HG03457 (cell line): Measurements from ENCODE around the gene CRTAP.
"Not testable (repeated sequence)": the region's sequence is repeated elsewhere in the genome, so short reads cannot be mapped to it uniquely, and the experiment has no call there.

Source experiments
- ATAC-seq: cut with Tn5 transposase; IDR thresholded peaks from one replicate; pipeline ENCODE4 v1.9.1; 2021; ENCODE audit warnings: moderate number of reproducible peaks; ENCODE audit not compliant: unreplicated experiment

The CRTAP gene

DNA sequence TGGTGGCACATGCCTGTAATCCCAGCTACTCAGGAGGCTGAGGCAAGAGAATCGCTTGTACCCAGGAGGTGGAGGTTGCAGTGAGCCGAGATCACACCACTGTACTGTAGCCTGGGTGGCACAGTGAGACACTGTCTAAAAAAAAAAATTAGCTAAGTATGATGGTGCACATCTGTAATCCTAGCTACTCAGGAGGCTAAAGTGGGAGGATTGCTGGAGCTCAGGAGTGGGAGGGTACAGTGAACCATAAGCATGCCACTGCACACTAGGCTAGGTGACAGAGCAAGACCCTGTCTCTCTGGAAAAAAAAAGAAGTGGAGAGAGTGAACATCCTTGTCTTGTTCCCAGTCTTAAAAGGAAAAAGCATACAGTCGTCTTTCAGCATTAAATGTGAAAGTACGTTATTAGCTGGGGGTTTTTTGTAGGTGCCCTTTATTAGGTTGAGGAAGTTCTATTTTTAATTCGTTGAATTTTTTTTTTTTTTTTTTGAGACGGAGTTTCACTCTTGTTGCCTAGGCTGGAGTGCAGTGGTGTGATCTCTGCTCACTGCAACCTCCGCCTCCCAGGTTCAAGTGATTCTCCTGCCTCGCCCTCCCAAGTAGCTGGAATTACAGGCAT, 25.3 kb downstream of the CRTAP start:
- ATAC-seq: not testable (repeated sequence)

DNA sequence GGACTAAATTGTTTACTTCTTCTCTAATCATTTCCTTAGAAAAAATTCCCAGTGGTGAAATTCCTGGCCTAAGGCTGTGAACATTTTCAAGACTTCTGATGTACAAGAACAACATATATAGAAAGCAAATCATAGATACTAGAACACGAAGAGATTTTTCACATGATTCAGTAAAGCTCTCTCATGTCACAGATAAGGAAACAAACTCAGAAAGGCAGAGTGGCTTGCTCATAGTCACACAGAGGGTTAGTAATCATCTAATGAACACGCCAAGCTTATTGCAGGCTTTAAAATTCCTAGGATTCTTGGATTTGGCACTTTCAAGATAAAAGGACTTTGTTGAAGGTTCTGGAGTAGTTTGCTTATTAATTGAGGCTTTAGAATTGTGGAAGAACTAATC, 26.2 kb downstream of the CRTAP start:
- no peak for ATAC-seq

DNA sequence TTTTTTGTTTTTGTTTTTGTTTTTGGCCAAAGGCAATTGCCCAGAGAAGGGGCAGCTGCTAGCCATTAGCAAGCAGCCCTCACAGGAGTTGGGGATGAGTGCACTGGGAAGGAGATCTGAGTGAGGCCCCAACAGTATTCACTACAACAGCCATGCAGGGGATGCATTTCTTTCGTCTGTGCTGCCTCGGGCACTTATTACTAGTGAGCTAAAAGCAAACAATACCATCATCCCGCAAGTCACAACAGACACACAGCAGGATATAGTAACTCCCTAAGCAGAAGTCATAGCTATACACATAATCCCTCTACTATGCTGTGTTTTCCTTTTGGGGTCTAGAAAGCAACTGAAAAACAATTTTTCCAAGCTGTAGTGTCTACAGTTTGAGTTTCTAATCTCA, 27.2 kb downstream of the CRTAP start:
- no peak for ATAC-seq

DNA sequence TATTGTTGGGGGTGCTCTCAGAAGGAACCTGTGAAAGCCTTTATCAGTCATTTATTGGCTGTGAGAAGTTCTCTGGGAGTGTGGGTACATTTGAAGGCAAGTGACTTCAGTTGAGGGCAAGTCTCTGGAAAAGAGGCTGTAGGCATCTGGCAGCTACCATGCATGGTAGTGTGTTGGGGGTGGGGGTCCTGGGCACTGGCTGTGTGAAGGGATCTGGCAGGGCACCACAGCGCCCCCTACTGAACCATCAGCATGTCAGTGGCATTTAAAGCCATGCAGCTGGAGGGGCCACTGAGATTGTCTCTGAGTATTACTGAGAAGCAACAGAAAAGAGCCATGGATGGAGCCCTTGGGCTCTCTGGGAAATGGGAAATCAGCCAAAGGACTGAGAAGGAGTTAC, 30.6 kb downstream of the CRTAP start:
- no peak for ATAC-seq

DNA sequence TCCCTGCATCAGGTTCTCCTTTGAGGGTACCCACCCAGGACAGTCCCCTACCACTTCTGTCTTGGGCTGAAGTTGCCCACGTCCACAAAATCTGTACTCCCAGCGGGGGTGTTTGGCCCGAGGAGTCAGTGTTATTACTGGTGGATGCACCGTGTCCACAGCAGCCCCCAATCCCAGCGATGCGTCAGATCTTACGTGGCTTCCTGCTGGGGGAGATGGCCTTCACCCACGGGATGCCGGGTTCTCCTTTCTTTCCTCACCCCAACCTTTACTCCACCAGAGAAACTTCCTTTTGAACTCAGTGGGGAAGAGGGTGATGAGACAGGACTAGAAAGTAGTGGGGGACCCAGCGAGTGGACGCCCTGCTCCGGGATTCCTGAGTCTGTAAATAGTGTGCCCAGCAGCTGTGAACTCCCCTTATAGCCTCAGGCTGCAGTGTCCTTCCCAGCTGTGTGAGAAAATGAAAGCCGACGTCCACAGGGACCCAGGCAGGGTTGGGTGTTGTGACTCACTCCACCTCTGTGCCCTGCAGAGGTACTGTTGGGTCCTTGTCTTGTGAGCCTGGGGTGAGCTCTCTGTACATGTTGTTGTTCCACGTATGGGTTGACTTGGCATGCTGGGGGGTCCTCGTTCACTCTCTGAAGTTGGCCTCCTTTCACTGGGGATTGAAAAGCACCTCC, 31.5 kb downstream of the CRTAP start:
- ATAC-seq: no peak

DNA sequence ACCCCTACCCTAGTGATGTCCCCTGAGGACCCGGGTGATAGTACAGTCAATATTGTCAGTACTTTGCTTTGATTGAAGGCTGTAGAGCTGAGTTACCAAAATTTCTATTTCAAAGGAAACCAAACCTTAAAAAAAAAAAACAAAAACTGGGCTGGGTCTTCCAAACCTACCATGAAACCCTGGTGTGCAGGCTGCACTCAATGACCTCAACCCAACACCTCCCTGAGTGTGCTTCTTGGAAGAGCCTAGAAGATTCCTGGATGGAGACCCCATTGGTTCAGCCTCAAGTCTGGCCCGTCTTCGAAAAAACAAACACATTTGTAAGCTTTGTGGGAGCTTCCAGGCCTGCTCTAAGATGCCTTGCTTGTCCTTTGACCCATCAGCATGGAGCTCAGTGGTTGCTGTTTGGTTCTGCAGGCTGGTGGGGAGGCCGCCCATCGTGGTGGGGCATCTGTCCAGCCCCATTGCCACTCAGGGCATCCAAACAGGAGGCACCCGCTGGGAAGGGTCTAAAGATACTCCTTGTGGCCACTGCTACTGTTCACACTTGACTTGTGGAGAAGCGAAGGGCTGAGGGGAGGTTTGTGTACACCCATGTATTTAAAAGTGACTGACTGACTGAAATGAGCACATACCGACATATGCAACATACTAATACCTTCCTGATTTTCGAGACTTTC, 32.2 kb downstream of the CRTAP start:
- ATAC-seq: no peak

DNA sequence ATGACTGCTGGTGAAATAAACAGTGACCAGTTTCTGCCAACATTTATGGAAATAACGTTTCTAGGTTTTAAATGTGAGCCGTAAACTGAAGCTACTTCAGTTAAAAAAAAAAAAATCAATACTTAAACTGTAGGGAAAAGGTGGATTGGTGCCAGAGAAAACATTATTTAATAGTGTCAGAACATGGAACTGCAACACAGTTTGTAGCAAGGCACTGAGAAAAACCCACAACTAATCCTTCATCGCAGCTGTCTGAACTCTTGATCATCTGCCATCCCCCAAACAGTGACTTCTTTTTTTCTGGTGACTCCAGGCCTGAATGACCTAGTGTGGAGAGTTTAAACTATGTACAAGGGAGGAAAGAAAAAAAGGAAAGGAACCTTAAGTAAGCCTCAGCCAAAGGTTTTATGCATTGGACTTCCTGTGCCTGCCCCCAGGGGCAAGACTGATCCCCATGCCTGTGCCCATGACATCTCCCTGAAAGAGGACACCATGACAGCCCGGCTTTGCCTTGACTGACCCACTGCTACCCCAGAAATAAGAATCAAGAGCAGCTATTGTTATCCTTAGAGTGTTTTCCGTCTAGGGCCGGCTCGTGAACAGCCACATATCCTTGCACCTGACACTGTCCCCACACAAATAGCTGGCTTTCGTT, 33.1 kb downstream of the CRTAP start:
- ATAC-seq: no peak

DNA sequence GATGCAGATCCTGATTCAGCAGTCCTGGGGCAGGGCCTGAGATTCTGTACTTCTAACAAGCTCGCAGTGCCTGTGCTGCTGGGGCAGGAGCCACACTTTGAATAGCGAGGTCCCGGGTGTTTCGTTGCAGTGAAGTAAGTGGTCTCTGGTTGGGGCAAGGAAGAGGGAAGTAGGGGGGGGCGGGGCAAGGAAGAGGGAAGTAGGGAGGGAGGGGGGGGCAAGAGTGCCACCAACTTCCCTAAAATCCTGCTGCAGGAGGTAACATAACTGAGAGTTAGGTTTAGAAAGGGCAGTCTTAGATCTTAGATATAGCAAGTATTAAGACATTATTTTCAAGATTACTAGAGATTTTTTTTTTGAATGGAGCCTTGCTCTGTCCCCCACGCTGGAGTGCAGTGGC, 35.5 kb downstream of the CRTAP start:
- ATAC-seq: no peak

DNA sequence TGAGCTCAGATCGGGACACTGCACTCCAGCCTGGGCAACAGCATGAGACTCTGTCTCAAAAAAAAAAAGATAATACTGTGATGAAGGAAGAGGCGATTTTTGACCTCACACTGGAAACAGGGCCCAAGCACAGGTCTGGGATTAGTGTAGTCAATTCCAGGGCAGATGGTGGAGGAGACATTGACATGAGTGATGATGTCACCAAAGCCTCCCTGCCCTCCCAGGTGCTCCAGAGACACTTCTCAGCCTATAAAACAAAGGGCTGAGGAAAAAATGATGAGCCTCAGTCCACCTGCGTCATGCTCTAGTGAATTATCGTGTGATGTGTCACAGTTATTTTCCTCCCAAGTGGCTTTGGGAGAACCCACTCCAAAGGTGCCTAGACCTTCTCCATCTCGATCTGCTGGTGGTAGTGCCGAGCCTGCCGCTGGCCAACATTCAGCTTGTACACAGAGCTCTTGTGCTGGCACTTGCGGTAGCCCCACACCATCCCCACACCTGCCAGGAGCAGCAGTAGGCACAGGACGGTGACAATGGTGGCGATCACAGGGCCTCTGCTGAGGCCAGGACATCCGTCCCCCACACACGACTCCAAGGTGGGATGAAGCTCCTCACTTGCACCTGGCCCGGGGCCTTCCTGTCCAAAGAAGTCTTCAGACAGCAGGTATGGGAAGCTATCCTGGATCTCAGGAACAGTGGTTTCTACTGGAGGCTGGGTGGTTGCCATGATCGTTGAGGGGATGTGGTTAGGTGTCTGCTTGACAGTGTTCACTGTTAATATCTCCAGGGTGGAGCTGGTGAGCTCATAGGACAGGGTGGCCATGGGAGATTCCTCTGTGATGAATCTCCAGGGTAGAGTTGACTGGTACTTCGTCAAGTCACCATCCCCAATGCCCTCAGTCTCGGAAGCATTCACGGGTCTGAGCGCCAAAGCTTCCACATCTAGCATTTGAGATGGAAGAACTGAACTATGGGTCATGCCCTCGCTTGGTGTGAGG, 38.8 kb downstream of the CRTAP start:
- ATAC-seq: no peak

DNA sequence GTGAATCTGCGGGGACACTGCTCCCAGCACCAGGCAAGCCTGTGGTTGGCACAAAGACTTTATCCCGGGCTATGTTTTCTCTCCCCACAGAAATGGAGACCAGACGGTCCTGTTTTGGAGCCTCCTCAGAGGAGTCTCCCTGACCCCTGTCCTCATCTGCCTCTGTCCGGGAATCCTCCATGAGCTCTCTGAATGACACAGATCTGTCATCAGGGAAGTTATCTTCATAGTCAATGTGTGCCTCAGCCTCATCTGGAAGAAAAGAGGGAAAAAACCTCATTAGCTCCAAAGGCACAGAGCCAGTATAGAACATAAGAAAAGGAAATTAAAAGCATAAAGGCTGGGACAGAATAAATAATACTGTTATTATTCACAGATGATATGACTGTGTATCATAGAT, 40.0 kb downstream of the CRTAP start:
- ATAC-seq: no peak

DNA sequence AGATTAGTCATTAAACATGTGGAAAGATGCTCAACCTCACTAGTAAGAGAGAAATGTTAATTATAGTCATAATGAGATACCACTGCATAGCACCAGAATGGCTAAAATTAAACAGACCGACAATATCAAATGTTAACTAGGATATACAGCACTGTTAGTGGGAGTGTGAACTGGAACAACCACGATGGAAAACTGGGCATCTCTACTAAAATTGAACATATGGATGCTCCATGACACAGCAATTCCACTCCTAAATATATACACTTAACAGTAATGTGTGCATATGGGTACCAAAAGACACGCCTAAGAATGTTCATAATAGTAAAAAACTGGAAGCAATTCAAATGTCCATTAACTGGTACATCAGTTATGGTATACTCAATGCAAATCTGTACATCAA, 41.5 kb downstream of the CRTAP start:
- no peak for ATAC-seq

DNA sequence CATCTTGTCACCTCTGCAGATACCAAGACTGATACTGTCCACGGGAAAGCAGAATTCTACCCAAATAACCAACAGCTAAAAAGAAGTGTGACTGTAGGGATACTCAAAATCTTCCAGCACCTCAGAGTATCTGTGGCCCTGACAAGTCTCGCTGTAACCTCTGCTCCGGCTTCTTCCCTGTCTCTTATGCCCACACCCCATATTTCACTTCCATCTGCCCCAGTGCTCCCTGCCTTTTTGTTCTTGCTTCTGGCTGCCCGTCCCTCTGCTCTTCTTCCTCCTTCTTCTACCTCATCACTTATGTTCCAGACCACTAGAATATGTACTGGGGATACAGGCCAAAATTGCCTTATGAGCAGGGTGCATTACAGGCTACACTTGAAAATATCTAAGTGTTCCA, 45.4 kb downstream of the CRTAP start:
- no peak for ATAC-seq

DNA sequence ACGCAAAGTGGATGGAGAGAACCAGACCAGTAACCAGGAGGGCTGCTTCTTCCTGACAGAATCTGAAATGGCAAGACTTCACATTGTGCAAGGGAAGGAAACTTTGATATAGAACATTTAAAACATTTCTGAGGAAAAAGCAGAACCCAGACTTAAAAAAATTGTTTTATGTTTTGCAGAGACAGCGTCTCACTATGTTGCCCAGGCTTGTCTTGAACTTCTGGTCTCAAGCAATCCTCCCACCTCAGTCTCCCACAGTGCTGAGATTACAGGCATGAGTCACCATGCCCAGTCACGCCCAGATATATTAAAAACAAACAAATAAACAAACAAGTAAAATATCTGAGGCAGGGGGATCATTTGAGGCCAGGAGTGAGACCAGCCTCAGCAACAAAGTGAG, 46.2 kb downstream of the CRTAP start:
- no peak for ATAC-seq

DNA sequence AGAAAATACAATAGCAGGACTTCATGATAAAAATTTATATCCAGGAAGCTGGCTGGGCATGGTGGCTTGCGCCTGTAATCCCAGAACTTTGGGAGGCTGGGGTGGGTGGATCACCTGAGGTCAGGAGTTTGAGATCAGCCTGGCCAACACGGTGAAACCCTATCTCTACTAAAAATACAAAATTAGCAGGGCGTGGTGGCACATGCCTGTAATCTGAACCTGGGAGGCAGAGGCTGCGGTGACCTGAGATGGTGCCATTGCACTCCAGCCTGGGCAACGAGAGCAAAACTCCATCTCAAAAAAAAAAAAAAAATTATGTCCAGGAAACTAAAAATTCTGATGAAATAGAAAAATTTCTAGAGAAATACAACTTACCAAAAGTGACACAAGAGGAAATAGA, 48.8 kb downstream of the CRTAP start:
- not testable (repeated sequence) for ATAC-seq

DNA sequence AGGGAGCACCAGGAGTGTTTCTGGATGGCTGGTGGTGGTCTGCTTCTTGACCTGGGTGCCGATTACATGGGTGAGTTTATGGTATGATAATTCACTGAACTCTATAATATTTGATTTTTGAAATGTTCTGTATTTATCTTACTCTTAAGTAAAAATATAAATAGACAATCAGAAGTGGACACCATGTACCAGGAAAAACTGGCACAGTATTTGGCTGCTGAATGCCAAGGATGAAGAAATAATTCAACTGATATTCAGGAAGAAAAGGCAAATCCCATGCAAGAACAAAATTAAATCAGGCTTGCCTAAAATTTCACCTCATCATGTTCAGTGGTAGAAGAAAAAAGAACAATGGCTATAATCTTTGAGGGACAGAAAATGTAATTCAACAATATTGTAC, 51.6 kb downstream of the CRTAP start:
- no peak for ATAC-seq

DNA sequence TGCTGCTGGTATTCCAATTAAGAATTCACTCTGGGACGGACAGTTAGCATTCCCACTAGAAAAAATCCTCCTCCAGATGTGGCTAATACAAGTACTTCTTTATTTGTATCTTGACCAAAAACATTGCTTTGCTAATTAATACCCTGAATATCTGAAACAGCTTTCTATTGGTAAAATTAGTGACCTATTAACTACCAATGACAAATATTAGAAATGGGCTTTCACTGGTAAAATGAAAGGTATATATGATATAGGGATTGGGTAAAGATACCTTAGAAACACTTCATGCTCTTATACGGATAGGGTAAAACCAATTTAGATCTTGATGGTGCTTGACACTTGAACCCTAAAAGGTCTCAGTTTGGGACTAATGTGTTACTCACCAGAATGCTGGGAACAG, 52.3 kb downstream of the CRTAP start:
- ATAC-seq: no peak

DNA sequence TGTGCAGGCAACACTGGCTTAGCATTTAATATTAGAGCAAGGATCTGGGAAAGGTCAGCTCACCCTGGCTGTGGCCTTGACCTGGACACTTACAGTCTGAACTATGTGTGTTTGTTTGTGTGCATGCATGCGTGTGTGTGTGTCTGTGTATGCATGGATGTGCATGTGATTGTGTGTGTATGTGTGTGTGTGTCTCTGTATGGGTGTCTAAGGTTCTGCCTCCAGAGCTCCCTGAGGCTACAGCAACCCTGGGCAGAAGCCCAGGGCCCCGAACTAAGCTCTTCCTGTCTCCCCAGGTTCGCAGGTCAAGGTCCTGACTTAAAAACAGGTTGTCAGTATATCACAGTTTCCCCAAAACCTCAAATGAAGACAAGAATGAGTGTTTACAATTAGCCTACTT, 53.5 kb downstream of the CRTAP start:
- no peak for ATAC-seq

DNA sequence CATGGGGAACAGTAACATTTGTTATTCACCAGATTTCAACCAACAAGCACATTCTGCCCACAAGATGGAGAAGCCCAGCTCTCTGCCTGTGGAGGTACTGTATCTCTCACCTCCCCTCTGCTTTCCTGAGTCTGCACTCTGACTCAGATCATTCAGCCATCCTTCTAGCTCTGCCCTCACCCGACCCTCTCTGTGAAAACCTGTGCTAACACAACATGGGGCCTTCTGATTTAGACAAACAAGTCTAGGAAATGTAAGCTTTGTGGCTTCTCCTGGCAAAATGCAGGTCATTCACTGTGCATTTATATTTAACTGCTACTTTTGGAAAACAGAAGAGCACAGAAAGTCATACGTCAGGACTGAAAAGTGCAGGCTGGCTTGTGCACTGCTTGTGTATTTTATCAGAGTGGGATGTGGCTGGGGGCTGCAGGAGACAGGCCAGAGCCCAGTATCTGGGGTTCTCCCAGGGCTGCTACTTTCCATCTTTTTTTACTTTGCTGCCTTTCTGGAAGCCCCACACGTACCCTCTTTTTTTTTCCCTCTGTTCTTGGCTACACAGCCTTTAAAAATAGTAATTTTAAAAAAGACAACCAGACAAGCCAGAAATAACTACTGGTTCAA, 54.0 kb downstream of the CRTAP start:
- no peak for ATAC-seq

DNA sequence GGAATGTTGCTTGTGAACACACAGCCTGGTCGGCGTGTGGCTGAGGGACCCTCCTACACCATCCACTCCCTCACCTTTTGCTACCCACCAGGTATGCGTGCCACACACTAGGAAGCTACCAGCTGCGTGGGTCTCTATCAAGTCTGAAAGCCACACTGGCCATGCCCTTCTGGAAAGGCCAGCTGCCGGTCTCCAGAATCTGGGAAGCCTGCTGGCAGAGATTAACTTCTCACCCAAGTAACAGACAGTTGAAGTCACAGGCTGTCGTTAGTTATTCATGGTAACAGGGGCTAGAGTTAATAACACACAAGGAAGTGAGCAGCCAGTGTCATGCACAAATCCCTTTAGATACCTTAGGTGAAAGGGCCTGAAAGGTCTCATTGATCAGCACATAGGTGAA, 56.7 kb downstream of the CRTAP start:
- ATAC-seq: no peak

DNA sequence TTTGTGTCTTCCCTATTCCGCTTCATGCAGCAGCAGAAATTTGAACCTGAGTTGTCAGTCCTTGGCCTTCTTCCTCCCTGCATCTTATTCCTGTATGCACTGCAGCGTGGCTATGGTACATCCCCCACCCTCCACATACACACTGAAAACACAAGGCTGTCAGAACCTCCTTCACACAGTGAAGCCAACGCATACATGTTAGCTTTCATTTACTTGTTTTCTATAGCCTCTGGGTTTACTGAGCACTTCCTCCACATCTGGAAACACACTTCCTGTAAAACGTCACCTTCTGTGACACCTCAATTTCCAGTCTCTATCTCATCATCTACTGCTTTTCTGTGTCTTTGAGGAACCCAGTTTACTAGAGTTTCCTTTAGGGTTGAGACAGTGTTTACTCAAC, 57.8 kb downstream of the CRTAP start:
- ATAC-seq: no peak
